ENCODE measurements around the gene NFATC3. TPM values are rescaled to one million over a fixed set of nuclear protein-coding genes. Genes with fewer than 3 reads are reported as not detected.

Gene NFATC3
- total and polyA plus RNA-seq, 11 donors: 5.9 to 35.1 (median 24.2) TPM

DNA sequence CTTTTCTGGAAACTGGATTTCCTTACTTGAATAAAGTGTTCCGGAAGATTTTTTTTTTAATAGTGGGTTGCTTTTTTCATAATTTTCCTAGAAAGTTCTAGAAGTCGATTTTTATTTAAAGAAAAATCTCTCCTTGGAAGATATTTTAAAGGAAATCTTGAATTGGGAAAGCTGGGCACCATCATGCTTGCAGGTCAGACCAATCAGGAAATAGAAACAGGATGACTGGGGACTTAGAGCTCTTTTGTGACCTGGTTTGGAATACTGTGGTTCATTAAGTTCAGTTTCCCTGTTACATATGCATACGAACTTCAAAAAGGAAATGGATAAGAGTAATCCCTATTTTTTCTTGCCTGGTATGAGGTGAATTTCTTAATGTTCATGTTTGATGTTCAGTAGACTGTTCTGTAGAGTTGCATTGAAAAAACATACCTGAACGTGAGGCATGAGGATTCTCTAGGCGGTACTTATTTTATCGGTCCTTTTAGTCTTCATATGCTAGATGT lies 1.2 kb downstream of the NFATC3 start:
- peaks cover 0 to 78% (median 53%) of the 10 kb centered on the region in 12 donors for H3K4me1 ChIP-seq
- TF ChIP-seq POLR2A (IDR thresholded peaks at IDR 0.05): no peak
- TF ChIP-seq, protein P1, sequence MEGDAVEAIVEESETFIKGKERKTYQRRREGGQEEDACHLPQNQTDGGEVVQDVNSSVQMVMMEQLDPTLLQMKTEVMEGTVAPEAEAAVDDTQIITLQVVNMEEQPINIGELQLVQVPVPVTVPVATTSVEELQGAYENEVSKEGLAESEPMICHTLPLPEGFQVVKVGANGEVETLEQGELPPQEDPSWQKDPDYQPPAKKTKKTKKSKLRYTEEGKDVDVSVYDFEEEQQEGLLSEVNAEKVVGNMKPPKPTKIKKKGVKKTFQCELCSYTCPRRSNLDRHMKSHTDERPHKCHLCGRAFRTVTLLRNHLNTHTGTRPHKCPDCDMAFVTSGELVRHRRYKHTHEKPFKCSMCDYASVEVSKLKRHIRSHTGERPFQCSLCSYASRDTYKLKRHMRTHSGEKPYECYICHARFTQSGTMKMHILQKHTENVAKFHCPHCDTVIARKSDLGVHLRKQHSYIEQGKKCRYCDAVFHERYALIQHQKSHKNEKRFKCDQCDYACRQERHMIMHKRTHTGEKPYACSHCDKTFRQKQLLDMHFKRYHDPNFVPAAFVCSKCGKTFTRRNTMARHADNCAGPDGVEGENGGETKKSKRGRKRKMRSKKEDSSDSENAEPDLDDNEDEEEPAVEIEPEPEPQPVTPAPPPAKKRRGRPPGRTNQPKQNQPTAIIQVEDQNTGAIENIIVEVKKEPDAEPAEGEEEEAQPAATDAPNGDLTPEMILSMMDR (IDR thresholded peaks at IDR 0.05): no peak
- no peak for DNase-seq
- H3K9me3 ChIP-seq: no peaks in the 10 kb centered on the region
- H3K4me3 ChIP-seq: peak overlapping the region; percentile 70 to 95 (median 88)
- peak overlapping the region; percentile 75 to 99 (median 96) for H3K27ac ChIP-seq
- WGBS, 4 donors: 0 to 1% (median 0%) methylated on average over 6 of the region's 6 CpGs
- no peak for ATAC-seq
- H3K27me3 ChIP-seq: no peaks in the 10 kb centered on the region
- no peaks in the 10 kb centered on the region for H3K36me3 ChIP-seq
- intact Hi-C loops (cut with DNase I): loop anchor here in 3 of 10 donors (5.0 to 10.0 kb wide), 3 partner anchors 56 to 238 kb away; no protein-coding TSS in a partner anchor

DNA sequence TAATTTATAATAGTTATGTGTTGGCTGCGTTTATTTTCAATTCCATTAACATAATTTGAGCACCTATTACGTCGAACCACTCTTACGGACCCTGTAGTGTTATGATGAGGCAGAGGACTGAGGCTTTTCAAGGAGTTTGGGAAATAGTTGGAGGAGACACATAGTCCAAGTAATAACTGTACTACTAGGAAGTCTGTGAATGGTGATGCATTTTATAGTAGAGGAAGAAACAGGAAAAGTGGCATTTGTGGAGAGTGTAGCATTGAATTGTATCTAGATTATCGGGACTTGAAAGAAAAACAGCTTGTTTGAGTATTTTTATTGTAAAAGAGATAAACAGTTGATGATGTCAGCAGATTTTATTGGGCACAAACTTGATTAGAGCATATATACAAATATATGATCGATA lies 1.7 kb downstream of the NFATC3 start:
- Histone ChIP-seq H3K27ac (peak overlapping the region in 11 of 12 donors; percentile 1 to 99 (median 95)), H3K4me1 (peaks cover 0 to 78% (median 55%) of the 10 kb centered on the region in 12 donors), H3K36me3 (no peaks in the 10 kb centered on the region), H3K4me3 (peak overlapping the region; percentile 70 to 95 (median 88)), H3K27me3 (no peaks in the 10 kb centered on the region), H3K9me3 (no peaks in the 10 kb centered on the region)
- WGBS, 4 donors: 14 to 17% (median 15%) methylated on average over 6 of the region's 6 CpGs
- ATAC-seq: no peak
- intact Hi-C loops (cut with DNase I): loop anchor here in 3 of 10 donors (5.0 to 10.0 kb wide), 3 partner anchors 55 to 238 kb away; no protein-coding TSS in a partner anchor
- no peak for DNase-seq
- TF ChIP-seq, protein P1 (IDR thresholded peaks at IDR 0.05): no peak
- no peak for TF ChIP-seq POLR2A (IDR thresholded peaks at IDR 0.05)

DNA sequence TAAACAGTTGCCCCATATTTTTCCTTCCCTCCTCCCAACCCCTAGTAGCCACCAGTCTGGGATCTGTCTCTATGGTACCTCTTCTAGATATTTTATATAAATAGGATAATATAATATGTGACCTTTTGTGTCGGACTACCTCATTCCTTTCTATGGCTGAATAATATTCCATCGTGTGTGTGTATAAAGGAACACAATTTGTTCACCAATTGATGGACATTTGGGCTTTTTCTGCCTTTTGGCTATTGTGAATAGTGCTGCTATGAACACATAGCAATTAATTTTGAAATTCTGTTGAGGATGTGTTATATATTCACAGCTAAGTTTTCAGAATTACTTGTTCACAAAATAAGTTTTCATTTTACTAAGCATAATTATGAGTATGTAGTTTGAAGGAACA lies 2.5 kb downstream of the NFATC3 start:
- H3K27ac ChIP-seq: peak overlapping the region in 2 of 12 donors; percentile 92 to 98
- DNase-seq: no peak
- intact Hi-C loops (cut with DNase I): loop anchor here in 3 of 10 donors (5.0 to 10.0 kb wide), 3 partner anchors 55 to 237 kb away; no protein-coding TSS in a partner anchor
- H3K27me3 ChIP-seq: no peaks in the 10 kb centered on the region
- TF ChIP-seq, protein P1 (IDR thresholded peaks at IDR 0.05): no peak
- no peak for TF ChIP-seq POLR2A (IDR thresholded peaks at IDR 0.05)
- 73 to 87% (median 81%) methylated on average over 2 of the region's 2 CpGs for WGBS, 4 donors
- no peak for ATAC-seq
- H3K9me3 ChIP-seq: no peaks in the 10 kb centered on the region
- H3K4me1 ChIP-seq: peaks cover 0 to 76% (median 57%) of the 10 kb centered on the region in 12 donors
- peak overlapping the region in 3 of 12 donors; percentile 85 to 93 (median 93) for H3K4me3 ChIP-seq
- no peaks in the 10 kb centered on the region for H3K36me3 ChIP-seq

DNA sequence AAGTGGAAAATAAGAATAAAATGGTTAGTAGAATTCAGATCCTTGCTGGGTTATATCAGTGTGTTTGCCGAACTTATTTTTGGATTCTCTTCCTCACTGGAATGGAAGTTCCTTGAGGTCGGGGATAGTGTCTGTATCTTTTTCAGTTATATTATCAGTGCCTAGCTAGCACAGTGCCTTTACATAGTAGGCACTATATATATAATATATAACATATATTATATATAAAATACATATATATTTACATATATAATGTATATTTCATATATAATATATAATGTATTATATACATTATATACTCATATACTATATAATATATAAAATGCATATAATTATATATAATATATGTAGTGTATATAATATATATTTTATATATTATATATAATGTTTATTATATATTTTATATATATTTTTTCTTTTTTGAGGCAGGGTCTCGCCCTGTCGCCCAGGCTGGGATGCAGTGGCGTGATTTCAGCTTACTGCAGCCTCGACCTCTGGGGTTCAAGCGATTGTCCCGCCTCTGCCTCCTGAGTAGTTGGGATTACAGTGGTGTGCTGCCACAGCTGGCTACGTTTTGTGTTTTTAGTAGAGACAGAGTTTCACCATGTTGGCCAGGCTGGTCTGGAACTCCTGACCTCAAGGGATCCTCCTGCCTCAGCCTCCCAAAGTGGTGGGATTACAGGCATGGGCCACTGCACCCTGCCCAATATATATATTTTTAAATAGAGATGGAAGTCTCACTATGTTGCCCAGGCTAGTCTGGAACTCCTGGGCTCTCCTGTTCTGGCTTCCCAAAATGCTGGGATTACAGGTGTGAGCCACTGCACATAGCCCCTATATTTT lies 3.2 kb downstream of the NFATC3 start:
- Histone ChIP-seq H3K27ac (peak overlapping the region in 2 of 12 donors; percentile 92 to 98), H3K4me1 (peaks cover 0 to 77% (median 59%) of the 10 kb centered on the region in 12 donors), H3K9me3 (no peaks in the 10 kb centered on the region), H3K27me3 (no peaks in the 10 kb centered on the region), H3K4me3 (peak overlapping the region in 1 of 12 donors; percentile 85), H3K36me3 (no peaks in the 10 kb centered on the region)
- WGBS, 4 donors: 80 to 85% (median 82%) methylated on average over 9 of the region's 9 CpGs
- intact Hi-C loops (cut with DNase I): loop anchor here in 3 of 10 donors (5.0 to 10.0 kb wide), 3 partner anchors 54 to 236 kb away; no protein-coding TSS in a partner anchor
- ATAC-seq: no peak
- no peak for TF ChIP-seq POLR2A (IDR thresholded peaks at IDR 0.05)
- TF ChIP-seq, protein P1 (IDR thresholded peaks at IDR 0.05): no peak
- no peak for DNase-seq

Data from heart left ventricle (tissue), 16 donors.